ENCODE measurements around the gene ARHGAP1. TPM values are rescaled to one million over a fixed set of nuclear protein-coding genes. Genes with fewer than 3 reads are reported as not detected.

The ARHGAP1 gene
- total RNA-seq, 4 donors from 2014 or later = 39.2 to 53.6 (median 45.8) TPM

DNA sequence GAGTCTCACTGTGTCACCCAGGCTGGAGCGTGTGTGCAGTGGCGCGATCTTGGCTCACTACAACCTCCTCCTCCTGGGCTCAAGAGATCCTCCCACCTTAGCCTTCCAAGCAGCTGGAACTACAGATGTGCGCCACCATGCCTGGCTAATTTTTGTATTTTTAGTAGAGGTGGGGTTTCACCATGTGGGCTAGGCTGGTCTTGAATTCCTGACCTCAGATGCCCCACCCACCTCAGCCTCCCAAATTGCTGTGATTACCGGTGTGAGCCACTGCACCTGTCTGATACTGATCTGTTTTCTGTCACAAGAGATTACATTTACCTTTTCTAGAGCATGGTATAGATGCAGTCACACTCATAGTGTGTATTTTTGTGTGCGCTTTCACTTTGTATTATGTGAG lies 71.5 kb downstream of the ARHGAP1 start:
- Histone ChIP-seq H3K4me1 (no peaks in the 10 kb centered on the region), H3K9me3 (no peaks in the 10 kb centered on the region), H3K4me3 (no peak overlapping the region), H3K36me3 (peaks cover 0 to 94% (median 20%) of the 10 kb centered on the region in 3 donors), H3K27me3 (no peaks in the 10 kb centered on the region), H3K27ac (no peak overlapping the region)
- no peak for DNase-seq
- 86 to 88% methylated on average over 6 of the region's 6 CpGs for WGBS, 2 donors
- intact Hi-C loops (cut with DNase I) = no loop called here
- TF ChIP-seq POLR2A (IDR thresholded peaks at IDR 0.05) = no peak
- TF ChIP-seq, protein P1, sequence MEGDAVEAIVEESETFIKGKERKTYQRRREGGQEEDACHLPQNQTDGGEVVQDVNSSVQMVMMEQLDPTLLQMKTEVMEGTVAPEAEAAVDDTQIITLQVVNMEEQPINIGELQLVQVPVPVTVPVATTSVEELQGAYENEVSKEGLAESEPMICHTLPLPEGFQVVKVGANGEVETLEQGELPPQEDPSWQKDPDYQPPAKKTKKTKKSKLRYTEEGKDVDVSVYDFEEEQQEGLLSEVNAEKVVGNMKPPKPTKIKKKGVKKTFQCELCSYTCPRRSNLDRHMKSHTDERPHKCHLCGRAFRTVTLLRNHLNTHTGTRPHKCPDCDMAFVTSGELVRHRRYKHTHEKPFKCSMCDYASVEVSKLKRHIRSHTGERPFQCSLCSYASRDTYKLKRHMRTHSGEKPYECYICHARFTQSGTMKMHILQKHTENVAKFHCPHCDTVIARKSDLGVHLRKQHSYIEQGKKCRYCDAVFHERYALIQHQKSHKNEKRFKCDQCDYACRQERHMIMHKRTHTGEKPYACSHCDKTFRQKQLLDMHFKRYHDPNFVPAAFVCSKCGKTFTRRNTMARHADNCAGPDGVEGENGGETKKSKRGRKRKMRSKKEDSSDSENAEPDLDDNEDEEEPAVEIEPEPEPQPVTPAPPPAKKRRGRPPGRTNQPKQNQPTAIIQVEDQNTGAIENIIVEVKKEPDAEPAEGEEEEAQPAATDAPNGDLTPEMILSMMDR (IDR thresholded peaks at IDR 0.05) = no peak

Other genes with a start within 250 kb of the ARHGAP1 start
- gene AMBRA1, start 106.6 kb downstream of the ARHGAP1 start, total RNA-seq = 10 to 100 TPM; 20.2 to 31.3 (median 25.9) TPM
- gene HARBI1, start 83.4 kb downstream of the ARHGAP1 start, total RNA-seq = 1 to 10 TPM; 1.3 to 4.2 (median 2.2) TPM
- gene ATG13, start 83.1 kb downstream of the ARHGAP1 start, total RNA-seq = 10 to 100 TPM; 40.9 to 79.4 (median 66.4) TPM
- gene ZNF408, start 412 bp upstream of the ARHGAP1 start, total RNA-seq = 10 to 100 TPM in 3 of 4 donors, 1 to 10 TPM in 1; 5.2 to 15.1 (median 13.5) TPM
- under 1 TPM in 1 of 4 donors, not detected in 3; 0.19 TPM for gene F2, start 18.6 kb upstream of the ARHGAP1 start, total RNA-seq
- gene CKAP5, start 145.7 kb upstream of the ARHGAP1 start, total RNA-seq = 10 to 100 TPM; 18.2 to 36.9 (median 29.7) TPM
- 1 to 10 TPM; 2.5 to 9.5 (median 5.9) TPM for gene LRP4, start 217.9 kb upstream of the ARHGAP1 start, total RNA-seq
- gene CSTPP1, start 236.1 kb upstream of the ARHGAP1 start, total RNA-seq = 10 to 100 TPM in 3 of 4 donors, 1 to 10 TPM in 1; 9.4 to 19.6 (median 16.4) TPM